GM19438 (cell line): Measurements from ENCODE around the gene PLA2G4E.

Experiments used
- ATAC-seq: cut with Tn5 transposase; IDR thresholded peaks from one replicate; pipeline ENCODE4 v1.9.1; 2021; ENCODE audit warnings: low read depth; ENCODE audit not compliant: unreplicated experiment

PLA2G4E gene

GRCh38 chr15:42020713-42021273, at the start of gene PLA2G4E:
PLA2G4E (minus strand) TSS chr15:42021042; CDS start chr15:42021030, 12 bp downstream.
- no peak for ATAC-seq

GRCh38 chr15:42070279-42070975, 49.6 kb upstream of the PLA2G4E start:
- no peak for ATAC-seq

GRCh38 chr15:42069496-42070278, 48.8 kb upstream of the PLA2G4E start:
- ATAC-seq = no peak

GRCh38 chr15:42069025-42069424, 48.2 kb upstream of the PLA2G4E start:
- ATAC-seq = no peak

GRCh38 chr15:42068601-42069000, 47.8 kb upstream of the PLA2G4E start:
- no peak for ATAC-seq

- no peak for ATAC-seq
Measured at GRCh38 chr15:42066764-42067415, 46.0 kb upstream of the PLA2G4E start.

GRCh38 chr15:42065468-42065867, 44.6 kb upstream of the PLA2G4E start:
- no peak for ATAC-seq

GRCh38 chr15:42065033-42065432, 44.2 kb upstream of the PLA2G4E start:
- ATAC-seq = no peak

- no peak for ATAC-seq
Measured at GRCh38 chr15:42064271-42064670, 43.4 kb upstream of the PLA2G4E start.

- ATAC-seq = no peak
Measured at GRCh38 chr15:42063122-42063848, 42.4 kb upstream of the PLA2G4E start.

- ATAC-seq = no peak
Measured at GRCh38 chr15:42062284-42062806, 41.5 kb upstream of the PLA2G4E start.

- no peak for ATAC-seq
Measured at GRCh38 chr15:42060797-42061196, 40.0 kb upstream of the PLA2G4E start.

GRCh38 chr15:42060477-42060763, 39.6 kb upstream of the PLA2G4E start:
- ATAC-seq = no peak

- ATAC-seq = no peak
Measured at GRCh38 chr15:42059661-42060476, 39.0 kb upstream of the PLA2G4E start.

- ATAC-seq = no peak
Measured at GRCh38 chr15:42058791-42059190, 37.9 kb upstream of the PLA2G4E start.

- no peak for ATAC-seq
Measured at GRCh38 chr15:42057799-42058646, 37.2 kb upstream of the PLA2G4E start.

GRCh38 chr15:42056934-42057798, 36.3 kb upstream of the PLA2G4E start:
- peak; percentile 68 for ATAC-seq

GRCh38 chr15:42053914-42054313, 33.1 kb upstream of the PLA2G4E start:
- no peak for ATAC-seq
